ENCODE results near the gene ORM2.

ORM2 gene

GRCh38 chr9:114355821-114356220, 26.2 kb downstream of the ORM2 start:
- no peak for DNase-seq

- no peak for DNase-seq
Observed at GRCh38 chr9:114356792-114357191, 27.1 kb downstream of the ORM2 start.

GRCh38 chr9:114357360-114357759, 27.7 kb downstream of the ORM2 start:
- DNase-seq: no peak

- no peak for DNase-seq
Observed at GRCh38 chr9:114357911-114358328, 28.3 kb downstream of the ORM2 start.

GRCh38 chr9:114359801-114360200, 30.1 kb downstream of the ORM2 start:
- DNase-seq: no peak

- DNase-seq: no peak
Observed at GRCh38 chr9:114361542-114361941, 31.9 kb downstream of the ORM2 start.

GRCh38 chr9:114362394-114362793, 32.7 kb downstream of the ORM2 start:
- no peak for DNase-seq

- no peak for DNase-seq
Observed at GRCh38 chr9:114363424-114363823, 33.8 kb downstream of the ORM2 start.

- DNase-seq: no peak
Observed at GRCh38 chr9:114364134-114365041, 34.7 kb downstream of the ORM2 start.

- DNase-seq: no peak
Observed at GRCh38 chr9:114365194-114365593, 35.5 kb downstream of the ORM2 start.

- DNase-seq: no peak
Observed at GRCh38 chr9:114366334-114367128, 36.9 kb downstream of the ORM2 start.

GRCh38 chr9:114367366-114367765, 37.7 kb downstream of the ORM2 start:
- DNase-seq: no peak

GRCh38 chr9:114367772-114368569, 38.3 kb downstream of the ORM2 start:
- no peak for DNase-seq

GRCh38 chr9:114369216-114370130, 39.8 kb downstream of the ORM2 start:
- no peak for DNase-seq

GRCh38 chr9:114370251-114370967, 40.7 kb downstream of the ORM2 start:
- no peak for DNase-seq

- no peak for DNase-seq
Observed at GRCh38 chr9:114370968-114371320, 41.3 kb downstream of the ORM2 start.

- no peak for DNase-seq
Observed at GRCh38 chr9:114371343-114371944, 41.8 kb downstream of the ORM2 start.

- DNase-seq: no peak
Observed at GRCh38 chr9:114371973-114372917, 42.6 kb downstream of the ORM2 start.

GRCh38 chr9:114372921-114373448, 43.3 kb downstream of the ORM2 start:
- DNase-seq: no peak
